Measurements from ENCODE around the gene PEX5.
"Not testable (repeated sequence)": the region's sequence is repeated elsewhere in the genome, so short reads cannot be mapped to it uniquely, and the experiment has no call there.

Gene PEX5

DNA sequence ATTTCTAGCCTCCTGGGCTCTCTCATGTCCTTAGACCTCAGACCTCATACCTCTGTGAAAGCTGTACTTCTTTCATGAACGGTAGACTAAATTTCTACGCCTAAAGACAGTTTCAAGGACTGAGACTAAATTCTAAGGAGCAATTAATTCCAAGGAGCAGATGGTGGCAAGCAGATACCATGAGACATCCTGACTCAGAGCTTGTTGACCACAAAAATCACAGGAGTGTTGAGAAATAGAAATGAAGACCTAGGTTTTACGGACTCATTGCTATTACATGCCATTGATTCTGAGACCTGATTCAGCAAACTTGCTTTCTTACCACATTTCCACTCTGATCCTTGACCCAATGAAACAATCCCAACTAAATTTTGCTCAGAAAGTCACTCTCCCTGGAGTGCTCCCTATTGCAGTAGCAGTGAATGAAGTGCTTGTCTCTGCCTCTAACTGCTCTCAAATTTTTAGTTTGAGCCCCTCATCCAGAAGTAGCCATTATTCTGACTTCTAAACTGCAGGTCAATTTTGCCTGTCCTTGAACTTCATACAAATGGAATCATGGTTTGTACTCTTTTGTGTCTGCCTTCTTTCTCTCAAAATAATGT is 52.0 kb downstream of the PEX5 start:
- no peak overlapping the region for H3K4me3 ChIP-seq (replicated peaks; ENCODE audit: low read depth, low read length)
- TF ChIP-seq, protein P1, sequence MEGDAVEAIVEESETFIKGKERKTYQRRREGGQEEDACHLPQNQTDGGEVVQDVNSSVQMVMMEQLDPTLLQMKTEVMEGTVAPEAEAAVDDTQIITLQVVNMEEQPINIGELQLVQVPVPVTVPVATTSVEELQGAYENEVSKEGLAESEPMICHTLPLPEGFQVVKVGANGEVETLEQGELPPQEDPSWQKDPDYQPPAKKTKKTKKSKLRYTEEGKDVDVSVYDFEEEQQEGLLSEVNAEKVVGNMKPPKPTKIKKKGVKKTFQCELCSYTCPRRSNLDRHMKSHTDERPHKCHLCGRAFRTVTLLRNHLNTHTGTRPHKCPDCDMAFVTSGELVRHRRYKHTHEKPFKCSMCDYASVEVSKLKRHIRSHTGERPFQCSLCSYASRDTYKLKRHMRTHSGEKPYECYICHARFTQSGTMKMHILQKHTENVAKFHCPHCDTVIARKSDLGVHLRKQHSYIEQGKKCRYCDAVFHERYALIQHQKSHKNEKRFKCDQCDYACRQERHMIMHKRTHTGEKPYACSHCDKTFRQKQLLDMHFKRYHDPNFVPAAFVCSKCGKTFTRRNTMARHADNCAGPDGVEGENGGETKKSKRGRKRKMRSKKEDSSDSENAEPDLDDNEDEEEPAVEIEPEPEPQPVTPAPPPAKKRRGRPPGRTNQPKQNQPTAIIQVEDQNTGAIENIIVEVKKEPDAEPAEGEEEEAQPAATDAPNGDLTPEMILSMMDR (IDR thresholded peaks at IDR 0.05; ENCODE audit: low read depth, low read length, missing control alignments): no peak
- DNase-seq (ENCODE audit: extremely low read depth, low read depth): peak; percentile 9

- TF ChIP-seq, protein P1 (IDR thresholded peaks at IDR 0.05; ENCODE audit: low read depth, low read length, missing control alignments): no peak
- H3K4me3 ChIP-seq (replicated peaks; ENCODE audit: low read depth, low read length): no peak overlapping the region
- DNase-seq (ENCODE audit: extremely low read depth, low read depth): no peak
Observed at GRCh38 chr12:7242176-7243101, 53.0 kb downstream of the PEX5 start.

DNA sequence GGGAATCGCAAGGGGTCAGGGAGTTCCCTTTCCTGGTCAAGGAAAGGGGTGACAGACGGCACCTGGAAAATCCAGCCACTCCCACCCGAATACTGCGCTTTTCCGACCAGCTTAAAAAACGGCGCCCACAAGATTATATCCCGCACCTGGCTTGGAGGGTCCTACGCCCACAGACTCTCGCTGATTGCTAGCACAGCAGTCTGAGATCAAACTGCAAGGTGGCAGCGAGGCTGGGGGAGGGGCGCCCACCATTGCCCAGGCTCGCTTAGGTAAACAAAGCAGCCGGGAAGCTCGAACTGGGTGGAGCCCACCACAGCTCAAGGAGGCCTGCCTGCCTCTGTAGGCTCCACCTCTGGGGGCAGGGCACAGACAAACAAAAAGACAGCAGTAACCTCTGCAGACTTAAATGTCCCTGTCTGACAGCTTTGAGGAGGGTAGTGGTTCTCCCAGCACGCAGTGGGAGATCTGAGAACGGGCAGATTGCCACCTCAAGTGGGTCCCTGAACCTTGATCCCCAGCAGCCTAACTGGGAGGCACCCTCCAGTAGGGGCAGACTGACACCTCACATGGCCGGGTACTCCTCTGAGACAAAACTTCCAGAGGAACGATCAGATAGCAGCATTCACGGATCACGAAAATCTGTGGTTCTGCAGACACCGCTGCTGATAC is 62.0 kb downstream of the PEX5 start:
- DNase-seq (ENCODE audit: extremely low read depth, low read depth): not testable (repeated sequence)

DNA sequence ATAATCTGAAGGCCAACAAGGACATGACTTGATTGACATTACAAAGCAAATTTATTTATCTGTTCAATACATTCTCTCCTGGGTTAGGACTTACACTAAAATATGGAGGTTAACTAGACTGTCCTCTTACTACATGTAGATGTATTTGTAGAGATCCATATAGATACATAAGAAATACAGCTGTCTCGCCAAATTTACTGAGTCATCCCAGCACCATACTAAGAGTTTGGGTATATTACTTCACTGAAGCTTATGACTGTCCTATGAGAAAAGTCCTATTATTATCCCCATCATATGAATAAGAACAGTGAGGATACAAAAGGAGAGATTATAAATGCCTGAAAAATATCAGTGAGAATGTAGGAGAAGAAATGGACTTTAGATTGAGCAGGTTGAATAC is 69.6 kb downstream of the PEX5 start:
- no peak for DNase-seq (ENCODE audit: extremely low read depth, low read depth)
- TF ChIP-seq, protein P1 (IDR thresholded peaks at IDR 0.05; ENCODE audit: low read depth, low read length, missing control alignments): no peak
- no peak overlapping the region for H3K4me3 ChIP-seq (replicated peaks; ENCODE audit: low read depth, low read length)

More for the DNA sequence above, 62.0 kb downstream of the PEX5 start:
- H3K4me3 ChIP-seq (replicated peaks; ENCODE audit: low read depth, low read length): not testable (repeated sequence)

Measured in HFF-Myc (cell line).